ENCODE data around the gene AXL.
"Not testable (repeated sequence)": the region's sequence is repeated elsewhere in the genome, so short reads cannot be mapped to it uniquely, and the experiment has no call there.

Gene AXL

GRCh38 chr19:41276231-41276630, 57.2 kb downstream of the AXL start:
- DNase-seq (ENCODE audit: low spot score) = no peak

DNA sequence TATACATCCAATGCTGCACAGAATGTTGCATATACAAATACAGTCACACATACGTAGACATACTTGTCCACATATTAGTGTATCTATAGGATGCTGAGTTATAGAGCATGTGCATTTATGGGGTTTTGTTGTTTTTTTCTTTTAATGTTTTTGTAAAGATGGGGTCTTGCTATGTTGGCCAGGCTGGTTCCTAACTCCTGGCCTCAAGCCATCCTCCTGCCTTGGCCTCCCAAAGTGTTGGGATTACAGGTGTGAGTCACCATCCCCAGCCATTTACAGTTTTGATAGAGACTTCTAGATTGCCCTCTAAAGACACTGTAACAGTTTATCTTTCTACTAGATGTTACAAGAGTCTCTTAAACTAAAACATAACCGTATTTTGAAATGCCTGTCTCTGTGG, 59.5 kb downstream of the AXL start:
- DNase-seq (ENCODE audit: low spot score) = no peak

DNA sequence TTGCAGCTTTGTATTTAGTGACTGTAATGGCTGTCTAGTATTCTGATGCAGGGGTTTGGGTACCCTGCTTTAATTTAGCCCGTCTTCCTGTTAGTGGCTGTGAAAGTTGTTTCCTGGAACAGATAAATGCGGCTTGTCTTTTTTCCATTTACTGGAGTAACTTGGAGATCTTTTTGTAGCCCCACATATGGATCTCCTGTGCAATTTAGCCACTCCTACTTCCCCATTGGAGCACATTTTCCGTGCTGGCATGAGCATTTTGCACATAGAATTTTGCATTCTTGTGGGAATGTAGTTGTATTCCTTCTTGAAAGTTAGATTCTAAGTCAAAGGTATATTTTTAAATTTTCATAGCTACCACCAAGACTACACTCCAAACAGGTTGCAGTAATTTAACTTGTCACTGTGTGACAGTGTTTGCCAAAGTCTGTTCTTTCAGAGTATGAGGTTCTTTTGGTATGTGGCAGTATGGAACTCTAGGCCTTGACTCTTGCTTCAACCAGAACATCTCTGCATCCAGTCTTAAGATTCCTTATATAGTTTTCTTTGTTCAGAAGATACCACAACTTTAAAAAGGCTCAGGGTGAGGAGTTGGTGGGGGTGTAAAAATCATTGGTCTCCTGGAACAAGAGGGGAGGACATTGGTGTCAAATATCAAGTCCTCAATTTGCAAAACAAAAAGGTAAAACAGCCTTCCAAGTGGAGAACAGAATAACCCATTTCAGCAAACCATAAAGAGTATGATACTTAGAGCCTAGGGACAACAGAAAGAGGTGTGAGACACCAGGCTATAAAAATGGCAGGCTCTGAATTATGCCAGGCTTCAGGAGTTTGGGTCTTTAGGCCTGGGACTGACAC, 69.9 kb downstream of the AXL start:
- no peak for DNase-seq (ENCODE audit: low spot score)

DNA sequence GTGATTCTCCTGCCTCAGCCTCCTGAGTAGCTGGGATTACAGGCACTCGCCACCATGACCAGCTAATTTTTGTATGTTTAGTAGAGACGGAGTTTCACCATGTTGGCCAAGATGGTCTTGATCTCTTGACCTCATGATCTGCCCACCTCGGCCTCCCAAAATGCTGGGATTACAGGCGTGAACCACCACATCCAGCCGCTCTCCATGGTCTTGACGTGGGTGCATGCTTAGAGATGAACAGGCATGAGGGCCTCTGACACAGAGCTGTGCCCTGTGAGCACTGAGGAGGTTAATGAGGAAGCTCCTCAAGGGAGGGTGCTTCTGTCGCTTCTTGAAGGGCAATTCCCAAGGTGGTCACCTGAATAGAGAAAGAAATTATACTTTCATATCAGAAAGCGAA, 70.8 kb downstream of the AXL start:
- not testable (repeated sequence) for DNase-seq (ENCODE audit: low spot score)

- no peak for DNase-seq (ENCODE audit: low spot score)
Measured at GRCh38 chr19:41294393-41294792, 75.4 kb downstream of the AXL start.

DNA sequence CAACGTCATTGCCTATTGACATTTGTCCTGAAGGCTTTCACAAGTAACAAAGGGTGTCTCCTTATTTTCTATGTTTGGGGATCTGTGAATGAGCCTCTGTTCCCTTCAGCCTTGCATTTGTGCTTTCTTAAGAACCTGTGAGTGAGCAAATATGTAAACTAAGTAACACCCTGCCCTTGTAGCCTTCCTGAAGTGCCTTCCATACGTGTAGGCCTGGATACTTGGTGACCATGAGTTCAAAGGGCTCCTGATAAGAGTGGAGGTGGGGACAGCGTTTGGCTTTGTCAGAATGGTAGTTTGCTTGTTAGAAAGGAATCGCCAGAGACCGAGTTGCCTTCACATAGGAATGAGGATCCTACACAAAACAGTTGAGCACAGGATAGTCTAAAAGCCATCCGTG, 76.5 kb downstream of the AXL start:
- DNase-seq (ENCODE audit: low spot score) = no peak

DNA sequence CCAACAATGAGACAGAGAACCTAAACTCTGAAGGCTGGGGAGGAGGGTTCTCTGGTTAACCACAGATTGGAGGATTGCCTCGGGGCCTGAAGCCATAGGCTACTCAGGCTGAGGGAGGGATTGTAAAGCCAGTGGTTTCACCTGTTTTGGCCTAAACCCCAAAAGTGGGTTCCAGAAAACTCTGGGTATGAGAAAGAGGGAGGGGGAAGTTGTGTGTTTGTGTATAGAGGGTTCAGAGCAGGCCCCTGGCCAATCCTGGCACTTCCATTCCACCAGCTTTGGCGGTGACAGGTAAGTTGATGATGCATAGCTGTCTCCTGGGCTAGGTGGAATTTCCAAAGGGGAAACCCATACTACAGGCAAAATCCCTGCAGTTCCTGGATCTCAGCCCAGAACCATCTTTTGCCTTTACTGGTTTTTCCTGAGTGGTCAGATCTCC, 77.4 kb downstream of the AXL start:
- no peak for DNase-seq (ENCODE audit: low spot score)

- DNase-seq (ENCODE audit: low spot score) = peak; percentile 90
Measured at GRCh38 chr19:41297628-41298347, 78.8 kb downstream of the AXL start.

DNA sequence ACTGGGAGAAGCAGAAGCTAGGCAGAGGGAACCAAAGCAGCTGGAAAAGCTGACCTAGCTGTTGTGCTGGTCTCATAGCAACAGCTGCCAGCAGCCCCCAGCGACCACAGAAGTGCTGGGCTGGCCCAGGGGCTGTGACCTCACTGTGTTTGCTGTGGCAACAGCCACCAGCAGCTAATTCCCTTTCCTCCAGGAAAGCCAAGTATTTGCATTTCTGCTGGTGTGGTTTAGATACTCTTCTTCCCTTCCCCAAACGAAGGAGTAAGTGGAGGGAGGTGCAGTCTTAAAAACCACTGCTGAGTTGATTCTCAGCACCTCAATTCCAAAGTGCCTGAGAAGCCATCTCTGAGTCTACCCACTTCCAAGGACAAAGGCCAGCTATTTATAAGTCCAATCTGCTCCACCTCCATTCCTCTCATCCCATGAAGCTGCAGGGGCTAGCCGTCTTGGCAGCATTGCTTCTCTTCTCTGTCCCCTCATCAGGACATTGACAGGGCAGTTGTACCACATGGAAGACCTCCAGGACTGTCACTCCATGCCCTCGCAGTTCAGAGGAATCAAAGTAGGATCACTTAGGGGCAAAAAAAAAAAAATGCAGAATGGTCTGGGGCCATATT, 79.4 kb downstream of the AXL start:
- DNase-seq (ENCODE audit: low spot score) = no peak

DNA sequence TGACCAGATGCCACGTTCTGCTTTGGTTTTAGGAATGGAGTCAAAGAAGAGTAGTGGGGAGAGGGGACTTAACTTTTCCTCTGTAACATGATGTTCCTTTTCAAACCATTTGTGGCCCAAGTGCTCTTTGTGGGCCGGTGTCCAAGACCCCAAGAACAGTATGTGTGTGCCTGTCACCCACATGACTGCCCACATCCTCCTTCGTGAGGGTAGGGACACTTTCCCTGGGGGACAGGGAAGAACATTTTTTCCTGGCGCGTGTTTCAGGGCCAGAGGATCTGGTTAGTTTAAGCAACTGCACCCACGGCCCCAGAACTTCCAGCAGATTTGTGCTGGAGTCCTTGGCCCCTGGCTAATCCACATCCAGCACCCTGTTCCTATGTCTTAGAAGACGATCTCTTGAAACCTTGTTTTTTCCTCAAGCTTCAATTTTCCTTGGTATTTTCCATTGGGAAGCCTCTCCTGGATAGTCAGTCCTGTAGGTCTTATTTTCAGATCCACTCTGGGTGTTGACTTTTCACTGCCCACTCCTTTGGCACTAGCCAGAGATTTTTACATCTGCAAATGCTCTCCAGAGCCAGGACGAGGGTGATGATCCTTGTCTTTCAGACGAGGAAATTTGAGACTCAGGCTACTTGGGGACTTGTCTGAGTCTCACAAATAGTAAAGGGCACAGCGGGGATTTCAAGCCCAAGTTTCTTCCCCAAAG, 80.2 kb downstream of the AXL start:
- no peak for DNase-seq (ENCODE audit: low spot score)

GRCh38 chr19:41299755-41300089, 80.7 kb downstream of the AXL start:
- no peak for DNase-seq (ENCODE audit: low spot score)

- DNase-seq (ENCODE audit: low spot score) = no peak
Measured at GRCh38 chr19:41300555-41300954, 81.5 kb downstream of the AXL start.

GRCh38 chr19:41302624-41303351, 83.8 kb downstream of the AXL start:
- DNase-seq (ENCODE audit: low spot score) = peak; percentile 62

- DNase-seq (ENCODE audit: low spot score) = no peak
Measured at GRCh38 chr19:41303954-41304353, 84.9 kb downstream of the AXL start.

GRCh38 chr19:41304706-41305483, 85.9 kb downstream of the AXL start:
- no peak for DNase-seq (ENCODE audit: low spot score)

DNA sequence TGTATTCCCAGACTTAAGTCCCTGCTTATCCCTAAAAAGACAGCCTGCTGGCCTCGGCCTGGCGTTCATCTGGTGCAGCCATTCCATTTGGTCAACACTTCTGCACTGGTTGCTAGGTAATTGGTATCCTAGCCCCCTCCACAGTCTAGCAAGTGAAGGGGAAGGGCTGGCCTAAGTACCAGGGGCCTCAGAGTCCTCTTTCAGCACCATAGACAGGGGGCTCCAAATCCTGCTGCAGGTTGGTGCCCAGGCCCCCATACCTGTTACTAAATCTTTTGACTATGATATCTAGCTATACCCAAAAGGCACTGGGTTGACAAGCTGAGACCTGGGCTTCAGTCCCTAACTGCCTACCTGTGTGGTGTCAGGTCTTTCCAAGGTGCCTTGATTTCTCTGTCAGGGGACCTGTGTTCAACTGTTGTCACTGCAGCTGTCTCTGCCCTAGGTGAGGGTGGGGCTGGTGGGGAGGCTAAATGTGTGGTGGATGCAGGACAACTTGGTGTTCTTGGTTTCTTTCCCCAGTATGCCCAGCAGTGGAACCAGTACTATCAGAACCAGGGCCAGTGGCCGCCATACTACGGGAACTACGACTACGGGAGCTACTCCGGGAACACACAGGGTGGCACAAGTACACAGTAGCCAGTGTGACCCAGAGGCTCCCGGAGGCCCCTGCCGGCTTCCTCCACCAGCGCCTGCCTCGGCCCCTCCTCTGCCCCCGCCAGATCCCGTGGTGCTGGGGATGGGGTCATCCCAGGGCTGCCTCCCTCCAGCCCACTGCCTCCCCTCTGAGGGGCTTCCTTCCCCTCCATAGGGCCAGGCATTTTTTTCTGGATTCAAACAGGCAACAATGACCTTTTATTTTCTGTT, 87.1 kb downstream of the AXL start:
- DNase-seq (ENCODE audit: low spot score) = no peak

GRCh38 chr19:41307090-41307875, 88.3 kb downstream of the AXL start:
- DNase-seq (ENCODE audit: low spot score) = no peak

DNA sequence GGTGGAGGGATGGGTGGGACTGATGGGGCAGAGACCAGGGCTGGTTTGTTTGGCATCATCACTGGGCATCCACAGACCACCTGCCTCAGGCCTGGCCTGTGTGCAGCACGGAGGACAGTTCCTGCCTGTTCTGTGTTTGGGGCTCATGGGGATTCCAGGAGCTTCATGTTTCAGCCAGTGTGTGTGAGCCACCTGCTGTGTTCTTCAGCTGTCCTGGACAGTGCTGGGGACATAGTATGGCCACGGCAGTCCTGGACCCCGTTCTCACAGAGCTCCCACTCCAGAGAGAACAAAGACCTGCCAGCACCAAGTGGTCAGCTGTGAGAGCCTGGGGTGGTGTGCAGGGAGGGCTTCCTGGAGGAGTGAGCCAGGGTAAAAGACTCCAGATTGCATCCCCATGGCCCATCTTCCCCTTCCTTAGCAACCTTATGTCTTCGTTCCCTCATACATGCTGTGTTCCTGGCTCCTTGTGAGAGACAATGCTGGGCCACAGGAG, 89.0 kb downstream of the AXL start:
- DNase-seq (ENCODE audit: low spot score) = no peak

Measured in germinal center (tissue), 1 donor.